A673 (cell line): ENCODE measurements around the gene SP2. TPM values are rescaled to one million over a fixed set of nuclear protein-coding genes. Genes with fewer than 3 reads are reported as not detected.

ENCODE experiments used
- BruUV-seq: library from RNA; stranded (reverse); fragments of 400-500 nt; replicated peaks from 2 replicates; lab custom pipeline; 2021; lab: Mats Ljungman, UMichigan
- CTCF ChIA-PET: fragments of 300-600 bp; sonication (Branson Sonifier 250); formaldehyde crosslinking; loops from one replicate; lab custom pipeline; 2022; ENCODE audit warnings: antibody characterized with exemption; lab: Charles Lee
- POLR2A ChIA-PET: fragments of 300-600 bp; sonication (Branson Sonifier 250); formaldehyde crosslinking; loops from one replicate; lab custom pipeline; 2022; ENCODE audit warnings: antibody characterized with exemption; ENCODE audit not compliant: low non-redundant PET; lab: Charles Lee
- DNase-seq: peaks from one replicate; pipeline ENCODE4 v3.0.0-alpha.2; 2015; ENCODE audit warnings: low spot score
- H3K27ac ChIP-seq: fragments of 200-600 bp; sonication (generic); 2 replicates; pipeline ENCODE4 v1.5.1; 2016; ENCODE audit warnings: mixed run types, low read depth, mild to moderate bottlenecking, mixed read lengths, antibody characterized with exemption, low read length; ENCODE audit not compliant: poor library complexity, severe bottlenecking
- H3K27me3 ChIP-seq: fragments of 200-600 bp; sonication (generic); replicated peaks from 2 replicates; pipeline ENCODE4 v1.6.1; 2017; ENCODE audit warnings: mixed run types, low read depth, mild to moderate bottlenecking, mixed read lengths, antibody characterized with exemption, low read length; ENCODE audit not compliant: insufficient read depth, poor library complexity
- H3K36me3 ChIP-seq: fragments of 200-600 bp; sonication (generic); 2 replicates; pipeline ENCODE4 v1.6.1; 2016; ENCODE audit warnings: mixed run types, mild to moderate bottlenecking, mixed read lengths, antibody characterized with exemption, low read length; ENCODE audit not compliant: insufficient read depth, poor library complexity, severe bottlenecking
- H3K4me1 ChIP-seq: fragments of 200-600 bp; sonication (generic); 2 replicates; pipeline ENCODE4 v1.6.1; 2017; ENCODE audit warnings: mixed run types, mild to moderate bottlenecking, mixed read lengths, antibody characterized with exemption, low read length; ENCODE audit not compliant: insufficient read depth, poor library complexity, severe bottlenecking
- H3K4me3 ChIP-seq: fragments of 200-600 bp; sonication (generic); 2 replicates; pipeline ENCODE4 v1.5.1; 2016; ENCODE audit warnings: low read depth, mixed run types, mild to moderate bottlenecking, mixed read lengths, low read length; ENCODE audit not compliant: poor library complexity, severe bottlenecking
- H3K9me3 ChIP-seq: fragments of 200-600 bp; sonication (generic); 2 replicates; pipeline ENCODE4 v1.6.1; 2016; ENCODE audit warnings: mixed run types, low read depth, mild to moderate bottlenecking, mixed read lengths, antibody characterized with exemption, low read length; ENCODE audit not compliant: poor library complexity, severe bottlenecking
- CTCF ChIP-seq: fragments of 300-800, 200-600 bp; sonication (generic); conservative IDR thresholded peaks from 2 replicates; pipeline ENCODE4 v1.5.1; 2017; ENCODE audit warnings: low read depth, mild to moderate bottlenecking, antibody characterized with exemption, low read length, moderate library complexity, mixed read lengths
- EZH2 ChIP-seq: fragments of 200-600 bp; sonication (generic); IDR thresholded peaks from 2 replicates; pipeline ENCODE4 v1.6.1; 2017; ENCODE audit warnings: borderline replicate concordance, low read depth, mild to moderate bottlenecking, mixed read lengths, antibody characterized with exemption, low read length; ENCODE audit not compliant: poor library complexity, severe bottlenecking
- intact Hi-C: fragments of 100-400 bp; cut with micrococcal nuclease; formaldehyde crosslinking; loops from one replicate; pipeline ENCODE4 v1.10.0; 2022; ENCODE audit not compliant: unreplicated experiment
- total RNA-seq: library from RNA; stranded (reverse); gene quantifications from 2 replicates; pipeline ENCODE4 v1.2.3, GENCODE V29; 2021

Gene SP2
- total RNA-seq, 1 experiment from 2014 or later, result 19.5 TPM

GRCh38 chr17:47913050-47913449 is 17.0 kb downstream of the SP2 start:
- BruUV-seq, result no TSS peak
- Histone ChIP-seq H3K27me3 (no peaks in the 10 kb centered on the region), H3K4me1 (no peaks in the 10 kb centered on the region), H3K27ac (no peak overlapping the region), H3K9me3 (no peaks in the 10 kb centered on the region), H3K36me3 (peaks cover 3% of the 10 kb centered on the region), H3K4me3 (no peak overlapping the region)
- ChIA-PET CTCF (no interaction called here), POLR2A (no interaction called here)
- intact Hi-C loops, result no loop called here
- TF ChIP-seq CTCF, result no peak
- no peak for DNase-seq

- no peak for TF ChIP-seq CTCF
- TF ChIP-seq EZH2, result no peak
- H3K9me3 ChIP-seq, result no peaks in the 10 kb centered on the region
- CTCF ChIA-PET, result interaction anchor here (0.7 kb wide), 1 partner anchor 40 kb away, joined by 5 read pairs; no protein-coding TSS in a partner anchor
- no peak for DNase-seq
- no peak overlapping the region for H3K27ac ChIP-seq
- H3K4me1 ChIP-seq, result no peaks in the 10 kb centered on the region
- BruUV-seq, result no TSS peak
- H3K36me3 ChIP-seq, result peaks cover 3% of the 10 kb centered on the region
- intact Hi-C loops, result no loop called here
- POLR2A ChIA-PET, result no interaction called here
- no peaks in the 10 kb centered on the region for H3K27me3 ChIP-seq
- no peak overlapping the region for H3K4me3 ChIP-seq
Measured at GRCh38 chr17:47914306-47914948, 18.4 kb downstream of the SP2 start.

- Histone ChIP-seq H3K27ac (no peak overlapping the region), H3K9me3 (no peaks in the 10 kb centered on the region), H3K4me1 (no peaks in the 10 kb centered on the region), H3K4me3 (no peak overlapping the region), H3K36me3 (peaks cover 3% of the 10 kb centered on the region), H3K27me3 (no peaks in the 10 kb centered on the region)
- BruUV-seq, result no TSS peak
- no peak for DNase-seq
- POLR2A ChIA-PET, result no interaction called here
- no peak for TF ChIP-seq EZH2
- TF ChIP-seq CTCF, result no peak
- intact Hi-C loops, result no loop called here
- CTCF ChIA-PET, result no interaction called here
Measured at GRCh38 chr17:47915776-47916398, 19.9 kb downstream of the SP2 start.
